Lower lobe of right lung (tissue), 2 donors: Measurements from ENCODE around the gene ACRBP. TPM values are rescaled to one million over a fixed set of nuclear protein-coding genes. Genes with fewer than 3 reads are reported as not detected.
A peak's percentile ranks its signal among the peaks of the same experiment; 100 is the strongest.

Experiments
- ATAC-seq, 2 donors: fragments of 200-7000 bp; cut with Tn5 transposase; one replicate each; pipeline ENCODE4 v1.9.1; 2020 to 2022; ENCODE audit warnings: mild to moderate bottlenecking in 2 of 2, moderate library complexity in 2 of 2
- DNase-seq: peaks from one replicate; pipeline ENCODE4 v3.0.0-alpha.2; 2020
- H3K27ac ChIP-seq: fragments of 200-600 bp; one replicate; pipeline ENCODE4 v1.8.0; 2022
- H3K27me3 ChIP-seq: fragments of 200-600 bp; one replicate; pipeline ENCODE4 v1.8.0; 2022; ENCODE audit warnings: low read depth
- H3K36me3 ChIP-seq: fragments of 200-600 bp; one replicate; pipeline ENCODE4 v1.8.0; 2022; ENCODE audit warnings: mild to moderate bottlenecking
- H3K4me1 ChIP-seq: fragments of 200-600 bp; one replicate; pipeline ENCODE4 v1.8.0; 2022
- H3K4me3 ChIP-seq: fragments of 200-600 bp; one replicate; pipeline ENCODE4 v1.8.0; 2022; ENCODE audit warnings: mild to moderate bottlenecking
- H3K9me3 ChIP-seq: fragments of 200-600 bp; one replicate; pipeline ENCODE4 v1.8.0; 2022
- intact Hi-C: fragments of 100-400 bp; cut with DNase I; formaldehyde crosslinking; loops from one replicate; pipeline ENCODE4 v1.11.0; 2022
- total RNA-seq: library from RNA; stranded (reverse); fragmentation: NEBNext Ultra II Directional; extraction: Animal tissue kit (Norgen Biotek cat#: 25700); gene quantifications from one replicate; pipeline ENCODE4 v1.2.1, GENCODE V29; 2021
- TF ChIP-seq, protein P1 (sequence below): fragments of 200-600 bp; IDR thresholded peaks from one replicate; pipeline ENCODE4 v1.8.0; 2022; ENCODE audit warnings: antibody characterized with exemption, mild to moderate bottlenecking
- donor health status: DM: no; HTN: yes; CAD: no; lungs with severe emphysema.

The ACRBP gene
- total RNA-seq, 1 donor from 2014 or later, result 7.2 TPM

DNA sequence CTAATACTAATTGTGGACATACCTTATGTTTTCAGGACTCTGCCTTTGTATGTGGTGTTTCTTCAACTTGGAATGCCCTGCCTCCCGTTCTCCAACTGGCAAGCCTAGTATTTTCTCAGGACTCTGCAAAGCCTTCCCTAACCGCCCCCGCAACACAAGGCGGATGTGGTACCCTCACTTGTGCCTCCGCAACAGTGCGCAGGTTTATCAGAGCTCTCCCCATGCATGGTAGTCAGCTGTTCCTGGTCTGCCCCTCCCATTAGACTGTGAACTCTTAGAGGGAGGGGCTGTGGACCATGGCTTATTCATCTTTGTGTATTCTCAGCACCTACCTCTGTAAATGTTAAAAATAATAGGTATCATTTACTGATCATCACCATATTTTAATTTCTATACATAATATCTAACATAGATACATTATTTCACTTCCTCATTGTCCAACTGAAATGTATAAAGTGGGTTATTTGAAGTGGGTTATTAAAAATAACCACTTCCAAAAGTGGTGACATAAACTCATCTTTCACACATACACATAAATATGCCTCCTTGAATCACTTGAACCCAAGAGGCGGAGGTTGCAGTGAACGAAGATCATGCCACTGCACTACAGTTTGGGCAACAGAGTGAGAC lies 20.5 kb downstream of the ACRBP start:
- intact Hi-C loops, result no loop called here
- H3K9me3 ChIP-seq, result no peaks in the 10 kb centered on the region
- H3K4me3 ChIP-seq, result no peak overlapping the region
- ATAC-seq, result peak in 1 of 2 donors; percentile 25
- no peak overlapping the region for H3K27ac ChIP-seq
- H3K4me1 ChIP-seq, result peaks cover 6% of the 10 kb centered on the region
- H3K27me3 ChIP-seq, result no peaks in the 10 kb centered on the region
- H3K36me3 ChIP-seq, result no peaks in the 10 kb centered on the region
- TF ChIP-seq, protein P1, sequence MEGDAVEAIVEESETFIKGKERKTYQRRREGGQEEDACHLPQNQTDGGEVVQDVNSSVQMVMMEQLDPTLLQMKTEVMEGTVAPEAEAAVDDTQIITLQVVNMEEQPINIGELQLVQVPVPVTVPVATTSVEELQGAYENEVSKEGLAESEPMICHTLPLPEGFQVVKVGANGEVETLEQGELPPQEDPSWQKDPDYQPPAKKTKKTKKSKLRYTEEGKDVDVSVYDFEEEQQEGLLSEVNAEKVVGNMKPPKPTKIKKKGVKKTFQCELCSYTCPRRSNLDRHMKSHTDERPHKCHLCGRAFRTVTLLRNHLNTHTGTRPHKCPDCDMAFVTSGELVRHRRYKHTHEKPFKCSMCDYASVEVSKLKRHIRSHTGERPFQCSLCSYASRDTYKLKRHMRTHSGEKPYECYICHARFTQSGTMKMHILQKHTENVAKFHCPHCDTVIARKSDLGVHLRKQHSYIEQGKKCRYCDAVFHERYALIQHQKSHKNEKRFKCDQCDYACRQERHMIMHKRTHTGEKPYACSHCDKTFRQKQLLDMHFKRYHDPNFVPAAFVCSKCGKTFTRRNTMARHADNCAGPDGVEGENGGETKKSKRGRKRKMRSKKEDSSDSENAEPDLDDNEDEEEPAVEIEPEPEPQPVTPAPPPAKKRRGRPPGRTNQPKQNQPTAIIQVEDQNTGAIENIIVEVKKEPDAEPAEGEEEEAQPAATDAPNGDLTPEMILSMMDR, result no peak
- DNase-seq, result no peak

DNA sequence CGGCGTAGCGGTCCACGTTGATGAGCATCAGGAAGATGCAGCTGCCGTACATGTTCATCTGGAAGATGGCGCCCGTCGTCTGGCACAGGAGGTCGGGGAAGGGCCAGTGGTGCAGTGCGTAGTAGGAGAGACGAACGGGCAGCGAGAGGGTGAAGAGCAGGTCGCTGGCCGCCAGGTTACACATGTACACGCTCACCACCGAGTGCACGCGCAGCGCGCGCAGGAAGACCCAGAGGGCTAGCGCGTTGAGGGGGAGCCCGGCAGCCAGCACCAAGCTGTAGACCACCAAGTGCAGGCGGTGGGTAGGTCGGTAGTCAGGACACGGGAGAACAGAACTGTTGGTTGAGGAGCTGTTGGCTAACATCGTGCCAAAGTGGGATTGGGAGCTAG lies 26.4 kb downstream of the ACRBP start:
- TF ChIP-seq, protein P1, result no peak
- DNase-seq (no peak), ATAC-seq (no peak)
- intact Hi-C loops, result no loop called here
- no peak overlapping the region for H3K27ac ChIP-seq
- no peaks in the 10 kb centered on the region for H3K36me3 ChIP-seq
- H3K27me3 ChIP-seq, result no peaks in the 10 kb centered on the region
- no peaks in the 10 kb centered on the region for H3K9me3 ChIP-seq
- peak overlapping the region; percentile 33 for H3K4me3 ChIP-seq
- peaks cover 23% of the 10 kb centered on the region for H3K4me1 ChIP-seq

DNA sequence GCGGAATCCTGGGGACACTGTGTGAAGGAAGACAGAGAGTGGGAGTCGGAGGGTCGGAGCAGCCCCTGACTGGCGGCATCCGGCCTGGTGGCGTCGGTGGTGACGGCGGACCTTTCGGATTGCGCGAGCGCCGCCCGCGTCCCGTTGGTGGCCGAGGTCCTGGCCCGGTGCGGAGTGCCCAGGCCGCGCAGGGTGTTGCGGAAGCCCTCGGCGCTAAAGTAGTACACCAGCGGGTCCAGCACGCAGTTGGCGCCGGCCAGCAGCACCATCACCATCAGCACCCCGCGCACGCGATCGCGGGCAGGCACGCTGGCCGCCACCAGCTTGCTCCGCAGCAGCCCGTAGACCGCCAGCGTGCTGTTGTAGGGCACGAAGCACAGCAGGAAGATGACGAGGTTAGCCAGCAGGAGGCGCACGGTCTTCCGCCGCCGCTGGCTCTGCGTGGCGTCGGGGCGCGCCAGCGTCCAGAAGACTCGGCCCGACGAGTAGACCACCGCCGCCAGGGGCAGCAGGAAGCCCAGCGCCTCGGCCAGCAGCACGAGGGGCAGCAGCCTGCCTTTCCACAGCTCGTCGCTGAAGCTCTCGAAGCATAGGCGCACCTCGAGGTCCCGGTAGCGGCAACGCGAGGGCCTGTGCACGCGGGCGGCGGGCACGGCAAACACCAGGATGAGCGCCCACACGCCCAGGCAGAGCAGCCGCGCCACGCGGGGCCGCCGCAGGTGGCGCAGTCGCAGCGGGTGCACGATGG lies 26.9 kb downstream of the ACRBP start:
- Histone ChIP-seq H3K4me1 (peaks cover 23% of the 10 kb centered on the region), H3K9me3 (no peaks in the 10 kb centered on the region), H3K4me3 (peak overlapping the region; percentile 33), H3K27me3 (no peaks in the 10 kb centered on the region), H3K36me3 (no peaks in the 10 kb centered on the region), H3K27ac (no peak overlapping the region)
- TF ChIP-seq, protein P1, result peak; percentile 50
- intact Hi-C loops, result no loop called here
- DNase-seq, result peak; percentile 73
- ATAC-seq, result peak; percentile 66 to 69

DNA sequence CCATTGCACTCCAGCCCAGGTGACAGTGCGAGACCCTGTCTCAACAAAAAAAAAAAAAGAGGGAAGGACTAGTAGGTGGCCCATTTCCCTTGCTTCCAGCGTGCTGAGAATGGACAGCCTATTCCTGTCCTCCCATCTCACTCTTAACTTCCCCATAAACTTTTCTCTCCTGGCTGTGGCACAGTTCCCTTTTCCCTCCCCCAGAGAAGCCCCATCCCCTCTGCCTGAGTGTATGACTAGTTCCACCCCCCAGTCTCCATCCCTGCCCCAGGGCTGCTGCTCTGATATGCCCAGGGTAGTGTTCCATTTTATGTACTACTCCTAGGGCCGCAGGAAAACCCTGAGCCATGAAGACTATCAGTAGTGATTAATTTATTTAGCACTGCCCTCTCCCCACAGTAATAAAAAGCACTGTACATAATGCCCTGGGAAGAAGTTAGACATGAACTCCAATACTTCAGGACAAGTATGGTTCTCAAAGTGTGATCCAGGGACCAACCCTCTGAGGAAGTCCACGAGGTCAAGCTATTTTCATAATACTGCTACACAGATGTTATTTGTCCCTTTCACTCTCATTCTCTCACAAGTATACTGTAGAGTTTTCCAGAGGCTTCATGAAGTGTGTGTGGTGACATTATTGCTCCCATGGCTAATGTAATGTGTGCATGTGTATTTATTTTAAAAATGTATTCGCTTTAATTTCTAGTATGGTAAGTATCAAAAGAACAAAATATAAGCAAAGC lies 28.6 kb downstream of the ACRBP start:
- no peak for DNase-seq
- Histone ChIP-seq H3K9me3 (no peaks in the 10 kb centered on the region), H3K27me3 (no peaks in the 10 kb centered on the region), H3K4me1 (peaks cover 28% of the 10 kb centered on the region), H3K4me3 (no peak overlapping the region), H3K27ac (no peak overlapping the region), H3K36me3 (no peaks in the 10 kb centered on the region)
- TF ChIP-seq, protein P1, result no peak
- no peak for ATAC-seq
- intact Hi-C loops, result no loop called here

DNA sequence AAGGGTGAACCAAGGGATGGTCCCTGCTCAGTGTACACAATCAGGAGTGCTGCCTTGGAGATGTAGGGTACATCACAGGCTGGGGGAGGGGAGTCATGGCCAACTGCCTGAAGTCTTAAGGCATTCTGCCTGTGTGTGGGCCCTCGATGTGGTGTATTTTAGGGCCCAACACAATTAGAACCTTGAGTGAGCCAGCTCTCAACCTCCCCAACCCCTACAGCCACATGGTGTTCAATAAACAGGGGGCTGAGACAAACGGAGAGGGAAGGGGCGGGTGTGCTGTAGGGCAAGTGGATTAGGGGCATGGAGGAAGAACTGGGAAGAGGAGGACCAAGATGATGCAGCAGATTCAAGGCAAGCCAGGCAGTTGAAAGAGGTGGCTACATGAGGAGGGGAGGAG lies 31.4 kb downstream of the ACRBP start:
- peaks cover 50% of the 10 kb centered on the region for H3K4me1 ChIP-seq
- intact Hi-C loops, result no loop called here
- H3K9me3 ChIP-seq, result no peaks in the 10 kb centered on the region
- TF ChIP-seq, protein P1, result no peak
- no peaks in the 10 kb centered on the region for H3K36me3 ChIP-seq
- H3K4me3 ChIP-seq, result no peak overlapping the region
- no peak overlapping the region for H3K27ac ChIP-seq
- DNase-seq (no peak), ATAC-seq (no peak)
- H3K27me3 ChIP-seq, result no peaks in the 10 kb centered on the region
